ENCODE results near the gene NKG7. TPM values are rescaled to one million over a fixed set of nuclear protein-coding genes. Genes with fewer than 3 reads are reported as not detected.

The NKG7 gene
- total RNA-seq, 1 experiment from 2014 or later: not detected

GRCh38 chr19:51327066-51328001, 45.1 kb downstream of the NKG7 start:
- H3K79me2 ChIP-seq (ENCODE audit: low read depth): no peaks in the 10 kb centered on the region
- no peaks in the 10 kb centered on the region for H3K9me3 ChIP-seq (ENCODE audit: insufficient read depth, low read depth)
- H3K27ac ChIP-seq: no peak overlapping the region
- no peak overlapping the region for H3K4me3 ChIP-seq
- peaks cover 31% of the 10 kb centered on the region for H3K27me3 ChIP-seq (ENCODE audit: insufficient read depth, low read depth)
- H3F3A ChIP-seq (ENCODE audit: insufficient read depth, low read depth): no peaks in the 10 kb centered on the region
- no peak overlapping the region for H3K4me2 ChIP-seq
- intact Hi-C loops (cut with micrococcal nuclease; ENCODE audit: unreplicated experiment): no loop called here
- H2AFZ ChIP-seq: no peak overlapping the region
- CTCF ChIA-PET: no interaction called here
- no peaks in the 10 kb centered on the region for H4K20me1 ChIP-seq (ENCODE audit: insufficient read depth)
- no peaks in the 10 kb centered on the region for H3K36me3 ChIP-seq (ENCODE audit: low read depth)
- H3K9me2 ChIP-seq (ENCODE audit: insufficient read depth): no peaks in the 10 kb centered on the region
- TF ChIP-seq EZH2 (IDR thresholded peaks at IDR 0.05; ENCODE audit: low read depth): no peak
- TF ChIP-seq CTCF (conservative IDR thresholded peaks at IDR 0.05): no peak
- DNase-seq: no peak
- POLR2A ChIA-PET (ENCODE audit: unreplicated experiment): no interaction called here
- no peaks in the 10 kb centered on the region for H3K4me1 ChIP-seq (replicated peaks; ENCODE audit: insufficient read depth)
- BruUV-seq (replicated peaks): no TSS peak

GRCh38 chr19:51326216-51327065, 46.0 kb downstream of the NKG7 start:
- intact Hi-C loops (cut with micrococcal nuclease; ENCODE audit: unreplicated experiment): no loop called here
- no peaks in the 10 kb centered on the region for H3K79me2 ChIP-seq (ENCODE audit: low read depth)
- no peak overlapping the region for H3K4me2 ChIP-seq
- H3K27me3 ChIP-seq (ENCODE audit: insufficient read depth, low read depth): peaks cover 40% of the 10 kb centered on the region
- H3K4me3 ChIP-seq: no peak overlapping the region
- no peaks in the 10 kb centered on the region for H3F3A ChIP-seq (ENCODE audit: insufficient read depth, low read depth)
- no peaks in the 10 kb centered on the region for H3K9me3 ChIP-seq (ENCODE audit: insufficient read depth, low read depth)
- POLR2A ChIA-PET (ENCODE audit: unreplicated experiment): no interaction called here
- no peaks in the 10 kb centered on the region for H4K20me1 ChIP-seq (ENCODE audit: insufficient read depth)
- no peak for DNase-seq
- no peaks in the 10 kb centered on the region for H3K4me1 ChIP-seq (replicated peaks; ENCODE audit: insufficient read depth)
- TF ChIP-seq CTCF (conservative IDR thresholded peaks at IDR 0.05) (no peak), EZH2 (IDR thresholded peaks at IDR 0.05; ENCODE audit: low read depth) (no peak)
- no peaks in the 10 kb centered on the region for H3K9me2 ChIP-seq (ENCODE audit: insufficient read depth)
- no peaks in the 10 kb centered on the region for H3K36me3 ChIP-seq (ENCODE audit: low read depth)
- BruUV-seq (replicated peaks): no TSS peak
- H2AFZ ChIP-seq: no peak overlapping the region
- H3K27ac ChIP-seq: no peak overlapping the region
- CTCF ChIA-PET: no interaction called here

GRCh38 chr19:51325161-51325976, 47.1 kb downstream of the NKG7 start:
- H3K4me1 ChIP-seq (replicated peaks; ENCODE audit: insufficient read depth): no peaks in the 10 kb centered on the region
- H3F3A ChIP-seq (ENCODE audit: insufficient read depth, low read depth): no peaks in the 10 kb centered on the region
- no peak overlapping the region for H3K27ac ChIP-seq
- no peaks in the 10 kb centered on the region for H3K79me2 ChIP-seq (ENCODE audit: low read depth)
- ChIA-PET POLR2A (ENCODE audit: unreplicated experiment) (no interaction called here), CTCF (no interaction called here)
- no peak overlapping the region for H3K4me2 ChIP-seq
- DNase-seq: no peak
- no peaks in the 10 kb centered on the region for H3K36me3 ChIP-seq (ENCODE audit: low read depth)
- H3K27me3 ChIP-seq (ENCODE audit: insufficient read depth, low read depth): peaks cover 47% of the 10 kb centered on the region
- no peak for TF ChIP-seq EZH2 (IDR thresholded peaks at IDR 0.05; ENCODE audit: low read depth)
- TF ChIP-seq CTCF (conservative IDR thresholded peaks at IDR 0.05): no peak
- H3K9me2 ChIP-seq (ENCODE audit: insufficient read depth): no peaks in the 10 kb centered on the region
- intact Hi-C loops (cut with micrococcal nuclease; ENCODE audit: unreplicated experiment): no loop called here
- no peaks in the 10 kb centered on the region for H3K9me3 ChIP-seq (ENCODE audit: insufficient read depth, low read depth)
- no TSS peak for BruUV-seq (replicated peaks)
- no peak overlapping the region for H2AFZ ChIP-seq
- no peak overlapping the region for H3K4me3 ChIP-seq
- H4K20me1 ChIP-seq (ENCODE audit: insufficient read depth): no peaks in the 10 kb centered on the region
